D721Med (cell line): Measurements from ENCODE around the gene AUTS2.

Experiments used
- DNase-seq: peaks from one replicate; pipeline ENCODE4 v3.0.0; 2011; ENCODE audit warnings: low spot score; ENCODE audit not compliant: insufficient read length
- FAIRE-seq: peaks from 2 replicates; lab custom pipeline; 2011; peaks lifted over from hg19 to GRCh38; lab: Jason Lieb, UNC
- TF ChIP-seq, protein P1 (sequence below): IDR thresholded peaks from 2 replicates; pipeline ENCODE4 v1.5.1; 2012; ENCODE audit warnings: mild to moderate bottlenecking, control low read depth; ENCODE audit not compliant: insufficient read depth; ENCODE audit errors: missing control alignments

Gene AUTS2

DNA sequence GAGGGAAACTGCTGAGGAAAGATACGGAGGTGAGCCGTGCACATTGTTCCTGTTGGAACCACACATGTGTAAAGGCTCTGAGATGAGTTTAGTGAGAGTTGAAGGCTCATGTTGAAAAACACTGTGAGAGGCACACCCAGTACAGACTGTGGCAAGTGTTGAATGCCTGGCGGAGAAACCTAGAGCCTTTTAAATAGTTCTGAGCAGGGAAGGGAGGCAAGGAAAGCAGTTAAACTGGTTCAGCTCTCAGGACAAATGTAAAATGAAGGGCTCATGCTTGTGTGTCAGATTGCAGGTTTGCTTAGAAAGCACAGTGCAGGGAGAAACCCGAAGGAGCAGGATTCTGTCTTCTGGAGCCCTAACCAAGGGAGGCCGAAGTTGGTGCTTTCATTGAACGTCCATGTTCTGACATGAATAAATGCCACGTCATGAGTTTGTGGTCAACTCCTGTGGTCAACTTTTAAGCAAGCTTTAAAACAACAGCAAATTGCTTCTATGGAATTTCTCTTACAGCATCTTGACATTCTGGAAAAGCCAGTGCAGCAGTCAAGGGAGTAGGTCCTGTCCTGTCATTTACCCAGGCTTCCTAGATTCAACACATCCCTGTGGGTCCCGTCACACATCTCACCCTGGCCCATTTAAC lies 882.8 kb downstream of the AUTS2 start:
- FAIRE-seq (peak; percentile 64), DNase-seq (no peak)
- TF ChIP-seq, protein P1, sequence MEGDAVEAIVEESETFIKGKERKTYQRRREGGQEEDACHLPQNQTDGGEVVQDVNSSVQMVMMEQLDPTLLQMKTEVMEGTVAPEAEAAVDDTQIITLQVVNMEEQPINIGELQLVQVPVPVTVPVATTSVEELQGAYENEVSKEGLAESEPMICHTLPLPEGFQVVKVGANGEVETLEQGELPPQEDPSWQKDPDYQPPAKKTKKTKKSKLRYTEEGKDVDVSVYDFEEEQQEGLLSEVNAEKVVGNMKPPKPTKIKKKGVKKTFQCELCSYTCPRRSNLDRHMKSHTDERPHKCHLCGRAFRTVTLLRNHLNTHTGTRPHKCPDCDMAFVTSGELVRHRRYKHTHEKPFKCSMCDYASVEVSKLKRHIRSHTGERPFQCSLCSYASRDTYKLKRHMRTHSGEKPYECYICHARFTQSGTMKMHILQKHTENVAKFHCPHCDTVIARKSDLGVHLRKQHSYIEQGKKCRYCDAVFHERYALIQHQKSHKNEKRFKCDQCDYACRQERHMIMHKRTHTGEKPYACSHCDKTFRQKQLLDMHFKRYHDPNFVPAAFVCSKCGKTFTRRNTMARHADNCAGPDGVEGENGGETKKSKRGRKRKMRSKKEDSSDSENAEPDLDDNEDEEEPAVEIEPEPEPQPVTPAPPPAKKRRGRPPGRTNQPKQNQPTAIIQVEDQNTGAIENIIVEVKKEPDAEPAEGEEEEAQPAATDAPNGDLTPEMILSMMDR = no peak

DNA sequence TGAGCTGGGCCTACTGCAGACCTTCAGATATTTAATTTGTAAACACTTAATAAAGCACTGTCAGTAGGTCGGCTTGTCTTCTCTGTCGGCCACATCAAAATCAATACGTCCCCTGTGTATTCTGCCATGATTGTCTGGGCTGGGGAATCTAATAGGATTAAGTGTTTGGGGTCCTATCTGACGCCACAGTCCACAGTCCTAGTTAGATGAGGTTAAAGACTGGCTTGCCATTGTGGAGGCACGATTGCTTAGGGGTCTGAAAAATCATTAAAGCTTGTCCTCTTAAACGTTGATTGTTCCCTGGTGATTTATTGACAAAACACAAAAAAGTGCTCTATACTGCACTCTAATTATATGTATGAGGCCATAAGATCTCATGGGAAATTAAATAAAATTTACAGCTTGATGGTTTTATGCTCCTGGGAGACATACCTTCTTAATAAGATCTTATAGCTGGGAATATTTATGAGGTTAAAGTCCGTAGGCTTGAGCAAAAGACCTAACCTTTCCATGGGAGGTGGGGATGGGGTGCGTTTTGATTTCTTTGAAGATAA lies 883.4 kb downstream of the AUTS2 start:
- TF ChIP-seq, protein P1 = no peak
- FAIRE-seq (no peak), DNase-seq (no peak)

DNA sequence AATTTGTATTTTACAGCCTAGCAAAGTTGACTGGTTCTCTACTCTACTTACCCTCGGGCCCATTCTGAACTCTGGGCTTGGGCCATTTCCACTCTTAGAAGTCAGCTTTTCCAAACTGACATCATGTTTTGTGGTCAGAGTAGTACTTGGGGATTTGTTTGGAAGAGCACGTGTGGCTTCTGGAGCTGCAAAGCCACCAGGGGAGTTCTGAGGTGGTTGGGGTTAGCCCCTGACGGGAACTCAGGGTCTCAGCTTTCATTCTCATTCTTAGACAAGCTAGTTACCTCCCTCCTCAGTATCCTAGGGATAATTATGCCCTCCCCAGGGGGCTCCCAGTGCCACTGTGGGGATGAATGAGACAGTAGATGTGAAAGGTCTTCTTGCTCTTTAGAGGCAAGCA lies 886.0 kb downstream of the AUTS2 start:
- TF ChIP-seq, protein P1 = no peak
- FAIRE-seq (no peak), DNase-seq (no peak)

DNA sequence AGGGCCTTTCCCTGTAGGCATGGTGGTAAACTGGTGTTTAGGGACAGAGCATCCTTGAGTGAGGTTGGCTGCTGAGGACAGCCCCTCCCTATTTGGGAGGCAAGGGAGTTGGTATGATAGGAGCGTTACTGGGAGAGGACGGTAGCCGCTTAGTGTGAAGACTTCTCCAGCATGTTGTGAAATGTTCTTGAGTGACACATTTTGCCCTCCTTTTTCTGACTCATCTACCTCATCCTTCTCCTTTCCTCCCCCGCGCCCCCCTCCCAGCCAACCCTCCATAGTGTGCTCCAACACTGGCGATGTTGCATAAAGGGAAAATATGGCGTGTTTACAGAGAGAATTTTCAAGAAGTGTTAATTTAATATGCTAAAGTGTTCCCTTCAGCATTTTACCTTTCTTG lies 888.7 kb downstream of the AUTS2 start:
- DNase-seq = no peak
- no peak for FAIRE-seq
- TF ChIP-seq, protein P1 = no peak

DNA sequence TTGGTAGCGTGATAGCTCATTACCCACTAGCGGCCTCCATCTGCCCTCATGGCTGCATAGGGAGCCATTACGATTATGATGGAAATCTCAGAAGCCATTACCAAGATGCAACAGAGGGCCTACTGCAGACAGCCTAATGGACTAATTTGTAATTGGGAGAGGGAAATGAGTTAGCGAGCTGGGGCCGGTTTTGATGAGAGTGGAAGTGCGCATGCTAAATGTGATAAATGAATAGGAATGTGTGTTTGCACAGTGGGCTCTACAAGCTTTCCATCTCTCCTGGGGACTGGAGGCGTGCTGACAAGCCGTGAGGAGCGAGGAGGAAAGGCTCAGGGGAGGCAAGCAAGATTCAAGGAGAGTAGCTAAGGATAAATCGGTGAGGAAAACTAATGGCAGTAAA lies 889.2 kb downstream of the AUTS2 start:
- FAIRE-seq (no peak), DNase-seq (no peak)

DNA sequence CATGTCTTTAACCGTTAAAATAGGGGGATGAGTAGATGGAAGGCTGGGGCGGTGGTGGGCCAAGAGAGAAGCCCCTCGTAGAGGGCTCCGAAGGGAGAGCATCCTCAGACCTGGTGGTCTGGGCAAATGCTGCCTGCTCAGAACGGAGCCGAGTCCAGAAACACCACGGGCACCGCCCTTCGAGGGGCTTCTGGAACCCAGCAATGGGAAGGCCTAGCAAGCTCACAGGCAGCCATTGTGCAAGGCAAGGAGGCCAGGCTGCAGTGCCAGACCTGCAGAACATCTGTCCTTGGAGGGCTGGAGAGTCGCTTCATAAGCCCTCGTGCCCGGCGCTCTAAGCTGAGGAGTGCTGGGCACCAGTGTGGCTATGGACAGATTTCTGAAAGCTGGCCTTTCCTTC lies 889.6 kb downstream of the AUTS2 start:
- TF ChIP-seq, protein P1 = no peak
- no peak for DNase-seq
- no peak for FAIRE-seq

More for the DNA sequence above, 889.2 kb downstream of the AUTS2 start:
- TF ChIP-seq, protein P1 = no peak

DNA sequence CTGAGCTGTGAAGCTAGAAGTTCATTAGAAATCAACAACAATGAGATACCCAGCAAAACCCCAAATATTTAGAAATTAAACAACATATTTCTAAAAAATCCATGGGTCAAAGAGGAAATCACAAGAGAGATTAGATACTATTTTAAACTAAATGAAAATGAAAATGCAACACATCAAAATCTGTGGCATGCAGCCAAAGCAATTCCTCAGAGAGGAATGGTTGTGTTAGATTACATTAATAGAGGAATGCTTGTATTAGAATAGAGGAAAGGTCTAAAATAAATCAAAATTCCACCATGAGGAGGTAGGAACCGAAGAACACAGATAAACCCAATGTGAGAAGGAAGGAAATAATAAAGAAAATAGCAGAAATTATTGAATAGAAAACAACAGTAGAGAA lies 891.5 kb downstream of the AUTS2 start:
- FAIRE-seq (no peak), DNase-seq (no peak)
- TF ChIP-seq, protein P1 = no peak
